ENCODE data around the gene CANX. TPM values are rescaled to one million over a fixed set of nuclear protein-coding genes. Genes with fewer than 3 reads are reported as not detected.
"Not testable (repeated sequence)": the region's sequence is repeated elsewhere in the genome, so short reads cannot be mapped to it uniquely, and the experiment has no call there.

The CANX gene
- total RNA-seq, 2 experiments from 2014 or later: 369 to 418 TPM

DNA sequence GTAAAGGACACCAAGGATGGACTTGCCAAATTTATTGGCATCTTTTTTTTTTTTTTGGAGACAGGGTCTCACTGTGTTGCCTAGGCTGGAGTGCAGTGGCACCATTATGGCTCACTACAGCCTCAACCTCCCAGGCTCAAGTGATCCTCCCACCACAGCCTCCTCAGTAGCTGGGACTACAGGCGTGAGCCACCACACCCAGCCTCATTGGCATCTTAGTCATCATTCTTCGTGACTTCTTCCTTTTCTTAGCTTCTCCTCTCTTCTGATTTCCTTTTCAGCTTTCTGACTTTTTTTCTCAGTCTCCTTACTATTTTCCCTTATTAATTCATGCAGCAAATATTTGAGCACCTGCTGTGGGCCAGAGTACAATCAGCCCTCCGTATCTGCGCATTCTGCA lies 40.0 kb downstream of the CANX start:
- CTCF ChIA-PET: interaction anchor here (1.1 to 1.7 kb wide), 3 partner anchors 12 to 57 kb away, joined by 3 to 4 read pairs (median 3); no protein-coding TSS in a partner anchor
- Mint-ChIP-seq H3K27me3 (no peaks in the 10 kb centered on the region), H3K9me3 (no peaks in the 10 kb centered on the region), H3K36me3 (ENCODE audit: low read depth) (peaks cover 39% of the 10 kb centered on the region), H3K4me3 (no peak overlapping the region), H3K4me1 (peaks cover 35% of the 10 kb centered on the region), H3K27ac (no peak overlapping the region)
- POLR2A ChIA-PET: interaction anchor here (0.7 kb wide), 1 partner anchor 73 kb away, joined by 7 read pairs; no protein-coding TSS in a partner anchor
- DNase-seq: no peak

DNA sequence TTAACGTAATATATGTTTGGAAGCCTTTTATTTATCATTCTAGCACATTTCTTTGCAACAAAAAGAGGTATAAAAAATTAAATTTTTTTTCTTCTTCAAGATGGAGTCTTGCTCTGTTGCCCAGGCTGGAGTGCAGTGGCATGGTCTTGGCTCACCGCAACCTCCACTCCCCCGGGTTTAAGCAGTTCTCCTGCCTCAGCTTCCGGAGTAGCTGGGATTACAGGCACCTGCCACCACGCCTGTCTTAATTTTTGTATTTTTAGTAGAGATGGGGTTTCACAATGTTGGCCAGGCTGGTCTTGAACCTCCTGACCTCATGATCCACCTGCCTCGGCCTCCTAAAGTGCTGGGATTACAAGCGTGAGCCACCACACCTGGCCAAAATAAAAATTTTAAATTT lies 45.3 kb downstream of the CANX start:
- DNase-seq, H3K27ac Mint-ChIP-seq, H3K4me3 Mint-ChIP-seq, H3K9me3 Mint-ChIP-seq, POLR2A ChIA-PET, H3K27me3 Mint-ChIP-seq: not testable (repeated sequence)
- Mint-ChIP-seq H3K36me3 (ENCODE audit: low read depth) (peaks cover 29% of the 10 kb centered on the region), H3K4me1 (peaks cover 10% of the 10 kb centered on the region)
- CTCF ChIA-PET: interaction anchor here (0.9 to 1.6 kb wide), 2 partner anchors 19 to 58 kb away, joined by 3 to 5 read pairs; no protein-coding TSS in a partner anchor

DNA sequence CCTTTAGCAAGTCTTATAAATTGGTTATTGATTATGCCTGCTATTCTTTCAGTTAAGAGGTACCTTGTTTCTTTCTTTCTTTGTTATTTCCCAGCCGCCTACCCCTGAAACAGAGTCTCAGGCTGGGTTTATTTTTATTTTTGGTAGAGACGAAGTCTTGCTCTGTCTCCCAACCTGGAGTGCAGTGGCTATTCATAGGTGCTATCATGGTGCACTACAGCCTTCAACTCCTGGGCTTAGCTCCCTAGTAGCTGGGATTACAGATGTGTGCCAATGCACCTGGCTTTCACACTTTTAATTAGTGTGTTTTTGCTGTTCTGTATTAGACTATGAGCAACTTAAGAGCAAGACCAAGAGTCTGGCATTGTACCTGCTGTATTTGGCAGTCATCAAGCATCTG lies 48.1 kb downstream of the CANX start:
- ChIA-PET CTCF (no interaction called here), POLR2A (no interaction called here)
- H3K4me1 Mint-ChIP-seq: peaks cover 7% of the 10 kb centered on the region
- peaks cover 31% of the 10 kb centered on the region for H3K36me3 Mint-ChIP-seq (ENCODE audit: low read depth)
- H3K27me3 Mint-ChIP-seq: no peaks in the 10 kb centered on the region
- no peaks in the 10 kb centered on the region for H3K9me3 Mint-ChIP-seq
- no peak overlapping the region for H3K27ac Mint-ChIP-seq
- no peak overlapping the region for H3K4me3 Mint-ChIP-seq
- no peak for DNase-seq

DNA sequence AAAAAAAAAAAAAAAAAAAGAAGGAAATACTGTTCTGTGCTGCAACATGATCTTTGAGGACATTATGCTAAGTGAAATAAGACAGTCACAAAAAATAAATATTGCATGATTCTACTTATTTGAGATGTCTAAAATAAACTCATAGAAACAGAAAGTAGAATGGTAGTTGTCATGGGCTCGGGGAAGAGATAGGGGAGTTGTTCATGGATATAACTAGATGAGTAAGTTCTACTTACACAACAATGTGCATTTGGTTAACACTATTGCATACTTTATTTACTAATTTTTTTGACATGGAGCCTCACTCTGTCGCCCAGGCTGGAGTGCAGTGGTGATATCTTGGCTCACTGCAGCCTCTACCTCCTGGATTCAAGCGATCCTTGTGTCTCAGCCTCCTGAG lies 49.0 kb downstream of the CANX start:
- ChIA-PET POLR2A (no interaction called here), CTCF (no interaction called here)
- DNase-seq: no peak
- Mint-ChIP-seq H3K4me1 (peaks cover 6% of the 10 kb centered on the region), H3K27ac (no peak overlapping the region), H3K4me3 (no peak overlapping the region), H3K27me3 (no peaks in the 10 kb centered on the region), H3K9me3 (no peaks in the 10 kb centered on the region), H3K36me3 (ENCODE audit: low read depth) (peaks cover 30% of the 10 kb centered on the region)

DNA sequence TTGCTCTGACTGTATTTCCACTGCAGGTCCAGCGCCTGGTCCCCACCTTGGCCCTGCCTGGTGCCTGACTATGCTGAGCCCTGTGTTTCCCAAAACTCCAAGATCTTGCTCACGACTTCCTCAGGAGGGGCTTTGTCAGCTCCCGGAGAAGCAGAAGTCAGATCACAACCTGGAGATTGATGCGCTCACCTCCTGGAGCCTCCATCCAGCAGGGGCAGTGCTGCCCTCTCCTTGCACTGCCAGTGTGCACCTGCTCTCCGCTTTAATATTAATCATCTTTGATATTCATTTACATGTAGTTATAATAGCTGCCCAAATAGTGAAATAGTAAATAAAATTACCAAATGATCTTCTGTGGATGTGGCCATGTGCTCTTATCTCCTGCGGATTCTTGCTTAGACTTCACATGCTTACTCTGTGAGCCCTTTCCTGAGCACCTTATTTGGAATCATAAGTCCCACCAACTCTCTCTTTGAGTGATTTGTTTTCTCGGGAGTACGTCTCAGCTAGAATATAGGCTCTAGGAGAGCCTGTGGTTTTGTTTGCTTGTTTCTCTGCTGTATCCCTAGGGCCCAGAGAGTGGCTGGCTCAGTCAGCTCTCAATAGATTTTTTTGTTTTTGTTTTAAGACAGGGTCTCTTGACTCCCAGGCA lies 51.2 kb downstream of the CANX start:
- no peak overlapping the region for H3K4me3 Mint-ChIP-seq
- H3K9me3 Mint-ChIP-seq: no peaks in the 10 kb centered on the region
- DNase-seq: no peak
- ChIA-PET POLR2A (no interaction called here), CTCF (interaction anchor here (2.7 kb wide), 1 partner anchor 13 kb away, joined by 6 read pairs; no protein-coding TSS in a partner anchor)
- H3K27me3 Mint-ChIP-seq: no peaks in the 10 kb centered on the region
- peaks cover 23% of the 10 kb centered on the region for H3K4me1 Mint-ChIP-seq
- H3K36me3 Mint-ChIP-seq (ENCODE audit: low read depth): peaks cover 34% of the 10 kb centered on the region
- no peak overlapping the region for H3K27ac Mint-ChIP-seq

DNA sequence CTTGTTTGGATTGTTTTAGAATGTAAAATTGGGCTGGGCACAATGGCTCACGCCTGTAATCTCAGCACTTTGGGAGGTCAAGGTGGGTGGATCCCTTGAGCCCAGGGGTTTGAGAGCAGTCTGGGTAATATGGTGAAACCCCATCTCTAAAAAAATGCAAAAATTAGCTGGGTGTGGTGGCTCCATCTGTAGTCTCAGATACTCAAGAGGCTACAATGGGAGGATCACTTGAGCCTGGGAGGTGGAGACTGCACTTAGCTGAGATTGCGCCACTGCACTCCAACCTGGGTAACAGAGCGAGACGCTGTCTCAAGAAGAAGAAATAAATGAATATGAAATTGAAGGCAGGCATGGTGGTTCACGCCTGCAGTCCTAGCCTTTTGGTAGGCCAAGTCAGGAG lies 55.2 kb downstream of the CANX start:
- CTCF ChIA-PET: interaction anchor here (0.6 to 1.5 kb wide), 2 partner anchors 9 to 24 kb away, joined by 3 read pairs; no protein-coding TSS in a partner anchor
- H3K27ac Mint-ChIP-seq: peak overlapping the region; percentile 46
- H3K9me3 Mint-ChIP-seq: no peaks in the 10 kb centered on the region
- POLR2A ChIA-PET: interaction anchor here (0.5 to 0.8 kb wide), 2 partner anchors 89 to 122 kb away, joined by 3 to 4 read pairs; no protein-coding TSS in a partner anchor
- H3K36me3 Mint-ChIP-seq (ENCODE audit: low read depth): peaks cover 21% of the 10 kb centered on the region
- no peaks in the 10 kb centered on the region for H3K27me3 Mint-ChIP-seq
- no peak overlapping the region for H3K4me3 Mint-ChIP-seq
- peaks cover 33% of the 10 kb centered on the region for H3K4me1 Mint-ChIP-seq
- DNase-seq: no peak

DNA sequence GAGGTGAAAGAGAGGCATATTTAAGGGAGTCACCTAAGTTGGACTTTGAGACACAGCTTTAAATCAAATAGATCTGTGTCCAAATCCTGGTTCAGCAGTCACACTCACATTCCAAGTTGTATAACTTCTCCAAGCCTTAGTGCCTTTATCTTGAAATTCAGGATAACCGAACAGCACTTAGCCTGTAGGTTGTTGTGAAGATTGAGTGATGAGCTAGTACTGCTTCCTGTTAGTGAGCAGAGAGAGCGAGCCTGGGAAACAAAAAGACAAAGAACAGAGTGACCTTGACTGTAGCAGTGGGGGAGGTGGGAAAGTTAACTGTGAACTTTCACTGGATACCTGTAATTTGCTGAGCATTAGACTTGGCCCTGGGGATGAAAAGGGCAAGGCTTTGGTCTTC lies 56.3 kb downstream of the CANX start:
- ChIA-PET POLR2A (interaction anchor here (0.6 kb wide), 1 partner anchor 165 kb away, joined by 3 read pairs; no protein-coding TSS in a partner anchor), CTCF (interaction anchor here (0.7 to 1.8 kb wide), 6 partner anchors 11 to 131 kb away, joined by 3 to 5 read pairs (median 3); no protein-coding TSS in a partner anchor)
- Mint-ChIP-seq H3K4me3 (no peak overlapping the region), H3K36me3 (ENCODE audit: low read depth) (peaks cover 11% of the 10 kb centered on the region), H3K9me3 (no peaks in the 10 kb centered on the region), H3K4me1 (peaks cover 44% of the 10 kb centered on the region), H3K27ac (no peak overlapping the region), H3K27me3 (no peaks in the 10 kb centered on the region)
- no peak for DNase-seq

DNA sequence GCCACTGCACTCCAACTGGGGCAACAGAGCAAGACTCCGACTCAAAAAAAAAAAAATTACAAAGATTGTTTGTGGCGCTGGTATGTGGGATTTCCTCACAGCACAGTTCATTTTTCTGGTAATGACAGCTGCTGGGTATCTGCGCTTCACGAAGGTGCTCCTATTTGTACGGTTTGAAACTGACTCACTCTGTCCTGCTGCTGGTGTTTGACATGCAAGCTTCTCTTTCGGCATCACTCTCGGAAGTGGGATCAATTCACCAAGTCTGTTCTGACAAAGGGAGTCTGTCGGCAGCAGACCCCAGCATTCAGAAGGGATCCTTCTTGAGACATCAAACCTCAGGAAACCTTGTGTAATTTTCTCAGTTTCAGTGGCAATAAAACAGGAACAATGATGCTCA lies 60.2 kb downstream of the CANX start:
- ChIA-PET CTCF (interaction anchor here (0.6 to 0.7 kb wide), 4 partner anchors 23 to 532 kb away, joined by 3 to 5 read pairs (median 3); no protein-coding TSS in a partner anchor), POLR2A (no interaction called here)
- Mint-ChIP-seq H3K36me3 (ENCODE audit: low read depth) (peaks cover 1% of the 10 kb centered on the region), H3K27me3 (no peaks in the 10 kb centered on the region), H3K4me3 (no peak overlapping the region), H3K27ac (no peak overlapping the region), H3K4me1 (peaks cover 71% of the 10 kb centered on the region), H3K9me3 (no peaks in the 10 kb centered on the region)
- DNase-seq: no peak

DNA sequence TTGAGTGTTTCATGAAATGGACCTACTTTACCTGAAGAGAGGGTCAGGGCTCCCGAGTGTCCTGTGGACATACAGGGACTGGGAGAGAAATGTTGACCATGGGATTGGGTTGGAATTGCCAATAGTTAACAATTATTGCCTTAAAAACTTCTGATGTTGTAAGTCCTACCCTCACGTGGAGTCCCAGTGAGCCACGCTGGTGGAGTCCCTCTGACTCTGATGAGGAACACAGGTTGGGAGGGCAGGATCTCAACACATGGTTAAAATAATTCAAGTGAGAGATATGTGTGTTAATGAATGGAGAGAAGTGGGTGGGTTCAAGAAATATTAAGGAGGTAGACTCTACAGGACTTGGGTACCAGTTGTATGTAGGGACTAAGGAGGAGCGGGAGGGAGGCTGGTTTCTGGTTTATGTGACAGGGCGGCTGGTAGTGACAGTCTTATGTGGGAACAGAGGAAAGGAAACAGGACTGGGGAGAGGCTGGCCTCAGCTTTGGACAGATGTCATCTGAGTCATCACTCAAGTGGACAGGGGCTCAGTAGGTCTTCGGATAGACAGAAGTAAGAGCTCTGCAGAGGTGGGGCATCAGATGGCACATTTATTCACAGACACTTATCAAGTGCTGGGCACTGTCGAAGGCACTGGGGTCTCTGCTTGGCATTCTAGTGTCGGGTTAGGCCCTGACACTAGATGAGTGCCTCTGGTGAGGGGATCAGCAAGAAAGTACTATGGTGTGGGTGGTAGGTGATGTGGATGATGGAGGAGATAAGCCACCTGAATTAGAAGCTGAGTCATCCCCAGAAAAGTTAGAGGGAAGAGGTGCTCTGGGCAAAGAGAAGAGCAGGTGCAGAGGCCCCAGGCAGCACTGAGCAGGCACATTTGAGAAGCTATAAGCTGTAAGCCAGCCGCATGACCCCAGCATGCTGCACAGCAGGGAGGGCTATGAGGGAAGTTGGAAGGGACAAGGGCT lies 61.1 kb downstream of the CANX start:
- no peaks in the 10 kb centered on the region for H3K9me3 Mint-ChIP-seq
- H3K4me1 Mint-ChIP-seq: peaks cover 64% of the 10 kb centered on the region
- H3K4me3 Mint-ChIP-seq: no peak overlapping the region
- ChIA-PET POLR2A (interaction anchor here (0.6 kb wide), 1 partner anchor 180 kb away, joined by 6 read pairs; no protein-coding TSS in a partner anchor), CTCF (interaction anchor here (0.6 kb wide), 2 partner anchors 24 to 296 kb away, joined by 3 to 5 read pairs; no protein-coding TSS in a partner anchor)
- H3K27ac Mint-ChIP-seq: no peak overlapping the region
- DNase-seq: no peak
- no peaks in the 10 kb centered on the region for H3K27me3 Mint-ChIP-seq
- H3K36me3 Mint-ChIP-seq (ENCODE audit: low read depth): peaks cover 1% of the 10 kb centered on the region

DNA sequence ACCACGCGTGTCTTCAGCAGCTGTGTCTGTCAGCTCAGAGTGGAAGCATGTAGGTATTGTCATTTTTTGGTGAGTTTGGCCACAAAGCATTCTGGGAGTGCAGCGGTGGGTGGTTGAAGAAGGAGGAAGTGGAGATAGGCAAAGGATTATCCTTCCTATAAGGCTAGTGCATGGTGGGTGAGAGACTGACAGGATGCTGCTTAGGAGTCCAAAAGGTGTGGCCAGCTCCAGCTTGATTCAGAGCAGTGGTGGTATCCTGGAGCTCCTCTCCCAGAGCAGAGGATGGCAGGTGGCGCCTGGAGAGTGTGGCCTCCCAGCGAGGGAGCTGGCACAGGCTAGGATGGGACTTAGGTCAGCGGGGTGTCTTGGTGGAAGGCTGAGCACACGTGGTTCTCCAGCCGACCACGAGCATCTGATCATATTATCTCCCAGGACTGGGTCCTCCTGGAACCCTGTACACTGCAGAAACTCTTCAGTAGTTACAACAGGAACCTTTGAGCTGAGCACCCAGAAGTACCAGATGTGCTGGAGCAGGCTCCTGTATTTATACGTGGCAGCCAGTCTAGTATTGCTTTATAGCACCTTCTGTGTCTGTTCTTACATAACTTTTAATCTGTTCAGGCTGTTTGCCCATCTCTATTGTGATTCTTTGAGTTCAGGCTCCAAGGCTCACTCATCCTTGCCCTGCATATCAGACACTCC lies 63.5 kb downstream of the CANX start:
- no peaks in the 10 kb centered on the region for H3K27me3 Mint-ChIP-seq
- POLR2A ChIA-PET: no interaction called here
- no peak overlapping the region for H3K4me3 Mint-ChIP-seq
- H3K36me3 Mint-ChIP-seq (ENCODE audit: low read depth): peaks cover 15% of the 10 kb centered on the region
- CTCF ChIA-PET: interaction anchor here (0.9 to 2.3 kb wide), 13 partner anchors 11 to 93 kb away, joined by 3 to 9 read pairs (median 4); partner anchors contain the start of gene LTC4S
- H3K27ac Mint-ChIP-seq: peak overlapping the region; percentile 68
- H3K9me3 Mint-ChIP-seq: no peaks in the 10 kb centered on the region
- peak; percentile 54 for DNase-seq
- peaks cover 60% of the 10 kb centered on the region for H3K4me1 Mint-ChIP-seq

DNA sequence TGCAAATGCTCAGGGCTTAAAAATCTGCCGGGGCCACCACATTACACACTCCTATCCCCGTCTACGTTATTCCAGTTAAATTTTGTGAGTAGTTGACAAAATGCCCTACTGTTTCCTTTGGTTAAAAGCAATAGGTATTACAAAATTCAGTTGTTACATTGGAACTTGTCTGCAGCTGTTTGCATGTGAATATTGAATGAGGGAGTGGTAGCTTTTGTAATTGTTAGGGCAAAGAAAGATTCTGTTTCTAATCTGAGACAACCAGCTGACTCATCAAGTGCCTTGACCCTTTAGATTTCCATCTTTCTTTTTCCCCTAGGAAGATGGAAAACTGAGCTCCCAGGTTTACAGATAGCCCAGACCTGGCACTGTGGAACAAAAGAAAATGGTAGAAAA lies 64.0 kb downstream of the CANX start:
- no peak overlapping the region for H3K4me3 Mint-ChIP-seq
- no peak for DNase-seq
- H3K4me1 Mint-ChIP-seq: peaks cover 58% of the 10 kb centered on the region
- CTCF ChIA-PET: interaction anchor here (0.6 to 2.3 kb wide), 14 partner anchors 9 to 93 kb away, joined by 3 to 9 read pairs (median 4); partner anchors contain the start of gene LTC4S
- H3K27ac Mint-ChIP-seq: peak overlapping the region; percentile 68
- POLR2A ChIA-PET: interaction anchor here (0.6 kb wide), 1 partner anchor 139 kb away, joined by 3 read pairs; the partner anchor contains the start of gene HNRNPH1
- H3K36me3 Mint-ChIP-seq (ENCODE audit: low read depth): peaks cover 15% of the 10 kb centered on the region
- H3K27me3 Mint-ChIP-seq: no peaks in the 10 kb centered on the region
- no peaks in the 10 kb centered on the region for H3K9me3 Mint-ChIP-seq
